B cell (primary cell): Measurements from ENCODE around the gene TPO.

Source experiments
- EZH2 ChIP-seq: IDR thresholded peaks from 2 replicates; pipeline ENCODE4 v1.6.1; 2012; ENCODE audit warnings: borderline replicate concordance, low read depth, mild to moderate bottlenecking, moderate library complexity, low read length; ENCODE audit not compliant: insufficient read depth, poor library complexity, severe bottlenecking
- TF ChIP-seq, protein P1 (sequence below): fragments of 200-600 bp; IDR thresholded peaks from one replicate; pipeline ENCODE4 v1.8.0; 2022; ENCODE audit warnings: antibody characterized with exemption, mild to moderate bottlenecking

DNA sequence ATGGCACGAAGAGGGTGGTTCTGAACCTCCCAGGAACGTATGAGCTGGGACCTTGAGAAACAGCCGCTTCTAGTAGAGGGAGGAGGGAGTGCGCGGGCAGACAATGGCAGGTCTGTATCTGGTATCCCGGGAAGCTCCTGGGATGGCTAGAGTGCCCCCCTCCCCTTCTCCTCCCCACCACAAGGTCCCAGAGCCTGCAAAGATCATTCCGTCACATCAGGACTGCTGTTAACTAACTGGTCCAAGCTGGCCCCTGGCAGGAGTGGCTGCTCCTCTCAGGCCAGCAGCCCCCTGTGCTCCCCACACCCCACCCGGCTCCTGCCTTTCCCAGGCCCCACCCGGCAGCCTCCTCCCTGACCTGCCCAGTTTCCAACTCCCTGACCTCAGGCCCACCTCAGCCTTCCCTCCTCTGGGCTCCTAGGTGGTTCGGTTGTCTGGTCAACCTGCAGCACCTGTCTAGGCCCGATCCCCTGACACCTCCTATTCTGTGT, 75.0 kb downstream of the TPO start:
- TF ChIP-seq, protein P1, sequence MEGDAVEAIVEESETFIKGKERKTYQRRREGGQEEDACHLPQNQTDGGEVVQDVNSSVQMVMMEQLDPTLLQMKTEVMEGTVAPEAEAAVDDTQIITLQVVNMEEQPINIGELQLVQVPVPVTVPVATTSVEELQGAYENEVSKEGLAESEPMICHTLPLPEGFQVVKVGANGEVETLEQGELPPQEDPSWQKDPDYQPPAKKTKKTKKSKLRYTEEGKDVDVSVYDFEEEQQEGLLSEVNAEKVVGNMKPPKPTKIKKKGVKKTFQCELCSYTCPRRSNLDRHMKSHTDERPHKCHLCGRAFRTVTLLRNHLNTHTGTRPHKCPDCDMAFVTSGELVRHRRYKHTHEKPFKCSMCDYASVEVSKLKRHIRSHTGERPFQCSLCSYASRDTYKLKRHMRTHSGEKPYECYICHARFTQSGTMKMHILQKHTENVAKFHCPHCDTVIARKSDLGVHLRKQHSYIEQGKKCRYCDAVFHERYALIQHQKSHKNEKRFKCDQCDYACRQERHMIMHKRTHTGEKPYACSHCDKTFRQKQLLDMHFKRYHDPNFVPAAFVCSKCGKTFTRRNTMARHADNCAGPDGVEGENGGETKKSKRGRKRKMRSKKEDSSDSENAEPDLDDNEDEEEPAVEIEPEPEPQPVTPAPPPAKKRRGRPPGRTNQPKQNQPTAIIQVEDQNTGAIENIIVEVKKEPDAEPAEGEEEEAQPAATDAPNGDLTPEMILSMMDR = no peak
- TF ChIP-seq EZH2 = no peak
